HG03039 (cell line): ENCODE measurements around the gene ABCC5.
"Not testable (repeated sequence)": the region's sequence is repeated elsewhere in the genome, so short reads cannot be mapped to it uniquely, and the experiment has no call there.

ENCODE experiments used
- ATAC-seq: cut with Tn5 transposase; IDR thresholded peaks from one replicate; pipeline ENCODE4 v1.9.1; 2021; ENCODE audit warnings: mild to moderate bottlenecking, moderate library complexity; ENCODE audit not compliant: unreplicated experiment

ABCC5 gene

DNA sequence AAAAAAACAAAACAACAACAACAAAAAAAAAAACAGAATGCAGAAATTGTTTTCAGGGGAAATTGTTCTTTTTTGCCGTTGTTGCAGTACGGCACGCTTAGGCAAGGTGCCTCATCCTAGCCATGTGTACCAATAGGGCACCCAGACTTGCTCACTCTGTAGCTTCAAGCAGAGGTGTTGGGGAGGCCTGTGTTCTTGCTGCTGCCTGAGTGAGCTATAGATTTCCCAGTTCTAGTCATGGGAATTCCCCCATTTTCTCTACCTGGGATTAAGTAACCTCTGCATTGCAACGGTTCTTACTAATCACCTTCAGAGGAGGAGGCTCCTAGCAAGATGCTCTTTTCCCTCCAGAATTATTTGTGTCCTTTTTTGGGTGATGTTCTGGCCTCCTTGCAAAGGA, 120.1 kb downstream of the ABCC5 start:
- ATAC-seq = no peak

DNA sequence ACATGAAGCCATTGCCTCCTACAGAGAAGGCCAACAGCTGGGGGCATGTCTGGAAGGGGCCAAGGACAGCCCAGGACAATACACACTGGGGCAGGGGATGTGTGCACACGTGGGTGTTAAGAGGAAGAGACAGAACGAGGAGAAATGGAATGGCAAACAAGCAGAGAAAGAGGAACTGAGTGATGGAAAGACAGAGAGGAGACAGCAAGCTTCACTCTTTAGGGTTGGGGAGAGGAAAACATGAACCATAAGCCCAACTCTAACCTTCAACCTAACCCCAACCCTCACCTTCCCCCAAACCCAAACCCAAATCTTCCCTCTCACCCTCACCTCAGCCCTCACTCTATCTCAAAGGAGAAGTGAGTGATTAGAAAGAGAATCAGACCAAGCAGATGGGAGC, 121.1 kb downstream of the ABCC5 start:
- no peak for ATAC-seq

- ATAC-seq = no peak
Observed at GRCh38 chr3:183896184-183896583, 121.5 kb downstream of the ABCC5 start.

DNA sequence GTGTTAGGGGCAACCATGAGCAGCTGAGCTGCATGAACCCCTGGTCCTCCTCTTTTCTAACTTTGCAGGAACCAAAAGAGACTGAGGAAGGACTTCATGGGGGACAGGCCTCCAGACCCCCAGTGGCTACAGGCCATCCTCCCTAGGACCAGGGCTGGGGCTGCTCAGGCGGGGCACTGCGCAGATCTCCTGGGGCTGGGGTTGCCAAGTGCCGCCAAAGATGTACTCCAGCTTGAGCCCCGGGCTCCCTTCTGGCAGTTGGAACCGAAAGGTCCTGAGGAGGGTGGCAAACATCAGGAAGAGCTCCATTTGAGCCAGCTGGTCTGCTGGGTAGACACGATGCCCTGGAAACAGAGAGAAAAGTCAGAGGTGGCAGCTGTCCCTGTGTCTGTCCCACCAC, 121.9 kb downstream of the ABCC5 start:
- no peak for ATAC-seq

GRCh38 chr3:183895296-183895695, 122.4 kb downstream of the ABCC5 start:
- ATAC-seq = no peak

- ATAC-seq = no peak
Observed at GRCh38 chr3:183892610-183893214, 125.0 kb downstream of the ABCC5 start.

- no peak for ATAC-seq
Observed at GRCh38 chr3:183885766-183886165, 131.9 kb downstream of the ABCC5 start.

- peak; percentile 99 for ATAC-seq
Observed at GRCh38 chr3:183884427-183885296, 133.0 kb downstream of the ABCC5 start, which contains the start of gene PARL. TSS of gene PARL (minus strand) at chr3:183884880. CDS start at chr3:183884846, 34 bp downstream.

DNA sequence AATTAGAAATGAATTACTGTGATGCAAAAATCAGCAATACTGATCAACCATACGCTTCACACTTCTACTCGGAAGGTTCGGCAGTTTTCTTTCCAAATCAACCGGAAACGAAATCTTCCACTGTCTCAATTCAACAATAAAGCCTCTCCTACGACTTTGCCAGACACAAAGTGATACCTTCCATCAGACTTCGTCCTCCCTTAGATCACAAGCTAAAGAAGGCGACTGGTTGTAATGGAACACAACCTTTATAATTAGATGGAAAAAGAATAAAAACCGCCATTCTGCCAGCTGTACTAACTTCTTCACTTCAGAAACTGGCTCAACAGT, 133.6 kb downstream of the ABCC5 start:
- no peak for ATAC-seq

DNA sequence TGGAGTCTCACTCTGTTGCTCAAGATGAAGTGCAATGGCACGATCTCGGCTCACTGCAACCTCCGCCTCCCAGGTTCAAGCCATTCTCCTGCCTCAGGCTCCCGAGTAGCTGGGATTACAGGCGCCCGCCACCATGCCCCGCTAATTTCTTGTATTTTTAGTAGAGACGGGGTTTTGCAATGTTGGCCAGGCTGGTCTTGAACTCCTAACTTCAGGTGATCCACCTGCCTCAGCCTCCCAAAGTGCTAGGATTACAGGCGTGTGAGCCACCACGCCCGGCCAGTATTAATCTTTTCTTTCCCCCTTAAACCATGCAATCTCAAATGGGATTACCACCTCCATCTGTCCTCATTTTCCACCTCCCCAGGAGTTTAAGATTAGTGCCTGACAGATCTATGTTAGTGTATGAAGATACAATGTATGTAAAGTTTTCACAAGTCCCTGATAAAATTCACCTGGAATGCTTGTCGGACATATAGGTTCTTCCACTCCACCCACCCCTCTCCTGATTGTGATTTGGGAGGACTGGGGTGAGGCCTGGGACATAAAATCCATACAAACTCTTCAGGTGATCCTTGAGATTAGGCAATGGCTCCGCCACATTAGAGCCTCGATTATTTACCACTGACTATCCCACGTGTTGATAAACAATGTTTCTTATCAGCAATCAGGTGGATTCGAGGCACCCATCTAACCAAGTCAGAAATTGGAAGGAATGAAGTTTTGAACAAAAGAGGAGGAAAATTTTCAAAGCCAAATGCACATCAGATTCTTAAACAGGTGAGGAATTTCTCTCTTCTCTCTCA, 134.2 kb downstream of the ABCC5 start:
- no peak for ATAC-seq

DNA sequence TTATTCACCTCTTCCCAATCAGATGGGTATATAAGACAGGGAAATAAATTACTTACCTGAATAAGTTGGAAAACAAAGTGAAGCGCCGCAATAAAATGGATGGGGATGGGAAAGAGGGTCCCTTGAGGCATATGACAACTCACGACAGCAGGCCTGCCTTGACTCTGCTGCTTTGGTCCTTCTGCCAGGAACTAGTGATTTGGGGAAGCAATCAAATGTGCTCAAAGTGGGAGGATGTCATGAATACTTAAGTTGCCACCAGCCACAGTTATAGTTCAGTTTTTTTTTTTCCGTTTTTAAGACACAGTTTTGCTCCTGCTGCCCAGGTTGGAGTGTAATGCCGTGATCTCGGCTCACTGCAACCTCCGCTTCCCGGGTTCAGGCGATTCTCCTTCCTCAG, 137.6 kb downstream of the ABCC5 start:
- no peak for ATAC-seq

GRCh38 chr3:183879243-183879642, 138.4 kb downstream of the ABCC5 start:
- ATAC-seq = no peak

GRCh38 chr3:183878071-183878470, 139.6 kb downstream of the ABCC5 start:
- ATAC-seq = no peak

- not testable (repeated sequence) for ATAC-seq
Observed at GRCh38 chr3:183877227-183877626, 140.5 kb downstream of the ABCC5 start.

GRCh38 chr3:183875411-183875810, 142.3 kb downstream of the ABCC5 start:
- no peak for ATAC-seq

GRCh38 chr3:183873914-183874313, 143.8 kb downstream of the ABCC5 start:
- ATAC-seq = no peak

DNA sequence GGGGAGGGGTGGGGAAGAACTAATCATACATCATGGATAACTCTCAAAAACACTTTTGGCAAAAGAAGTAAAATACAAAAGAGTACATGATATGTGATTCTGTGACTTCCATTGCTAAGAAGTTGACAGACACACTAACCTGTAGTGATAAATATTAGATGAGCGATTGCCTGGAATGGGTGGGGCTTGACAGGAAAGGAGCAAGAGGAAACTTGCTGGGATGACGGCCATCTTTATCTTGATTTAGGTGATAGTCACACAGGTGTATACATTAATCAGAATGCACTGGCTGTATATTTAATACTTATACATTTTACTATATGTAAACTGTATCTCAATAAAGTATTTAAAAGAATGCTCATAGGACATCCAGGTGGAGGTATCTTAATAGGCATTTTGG, 146.1 kb downstream of the ABCC5 start:
- ATAC-seq = no peak

DNA sequence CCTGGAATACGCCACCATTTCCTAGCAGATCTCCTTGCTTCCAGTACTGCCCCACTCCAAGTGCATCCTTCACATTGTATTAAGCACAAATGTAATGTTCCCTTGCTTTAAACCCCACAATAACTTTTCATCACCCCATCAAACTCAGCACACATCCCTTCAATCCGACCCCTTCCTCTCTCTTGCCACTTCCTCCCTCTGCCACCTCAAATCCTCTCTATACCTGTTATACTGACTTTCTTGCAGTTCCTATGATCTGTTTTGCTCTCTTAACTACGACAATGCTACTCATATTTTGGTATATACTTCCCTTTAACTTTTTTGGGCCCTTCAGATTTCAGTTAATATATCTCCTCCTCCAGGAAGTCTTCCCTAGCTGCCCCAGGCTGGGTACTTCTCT, 147.1 kb downstream of the ABCC5 start:
- no peak for ATAC-seq
